Kidney (tissue), 14 donors: Measurements from ENCODE around the gene NBL1. TPM values are rescaled to one million over a fixed set of nuclear protein-coding genes. Genes with fewer than 3 reads are reported as not detected.

Experiments
- DNase-seq, 5 donors: peaks; one replicate each; pipeline ENCODE4 v3.0.0-alpha.2; 2013 to 2020
- FAIRE-seq: peaks from 2 replicates; lab custom pipeline; 2012; peaks lifted over from hg19 to GRCh38; lab: Jason Lieb, UNC
- H3K27ac ChIP-seq, 2 donors: one replicate each; pipeline ENCODE4 v1.7.0; 2013; ENCODE audit warnings: low read depth in 2 of 2, low read length in 2 of 2, inconsistent platforms in 1 of 2
- H3K27me3 ChIP-seq: one replicate; pipeline ENCODE4 v1.7.1; 2013; ENCODE audit warnings: low read length, inconsistent platforms; ENCODE audit not compliant: control insufficient read depth, insufficient read depth
- H3K36me3 ChIP-seq, 3 donors: one replicate each; pipeline versions ENCODE4 v1.7.0 to v1.7.1; 2013; ENCODE audit warnings: low read length in 3 of 3, control low read depth in 1 of 3, inconsistent platforms in 1 of 3; ENCODE audit not compliant: insufficient read depth in 3 of 3, control insufficient read depth in 2 of 3
- H3K4me1 ChIP-seq, 3 donors: one replicate each; pipeline versions ENCODE4 v1.7.0 to v1.7.1; 2013; ENCODE audit warnings: low read length in 3 of 3, inconsistent platforms in 1 of 3, low read depth in 1 of 3; ENCODE audit not compliant: control insufficient read depth in 2 of 3, insufficient read depth in 2 of 3
- H3K4me3 ChIP-seq, 3 donors: one replicate each; pipeline versions ENCODE4 v1.7.0 to v1.8.1; 2013; ENCODE audit warnings: low read length in 3 of 3, control low read depth in 1 of 3, inconsistent platforms in 1 of 3
- H3K9ac ChIP-seq, 3 donors: one replicate each; pipeline versions ENCODE4 v1.7.0 to v1.7.1; 2013; ENCODE audit warnings: low read length in 3 of 3, control low read depth in 1 of 3, inconsistent platforms in 1 of 3
- H3K9me3 ChIP-seq, 3 donors: one replicate each; pipeline versions ENCODE4 v1.7.0 to v1.7.1; 2013; ENCODE audit warnings: low read length in 3 of 3, control low read depth in 1 of 3, inconsistent platforms in 1 of 3; ENCODE audit not compliant: control insufficient read depth in 2 of 3, insufficient read depth in 1 of 3
- intact Hi-C: fragments of 100-400 bp; cut with DNase I; formaldehyde crosslinking; loops from one replicate; pipeline ENCODE4 v1.11.1; 2022
- polyA plus RNA-seq: library from polyadenylated mRNA; stranded (reverse); fragments of 350-450 nt; fragmentation: Illumina TruSeq; extraction: RNeasy Lipid Tissue Mini Kit (QIAGEN cat#74804); gene quantifications from one replicate; pipeline ENCODE4 v1.2.3, GENCODE V29; 2014; ENCODE audit warnings: low read depth, low replicate concordance; ENCODE audit not compliant: insufficient read depth
- total RNA-seq: library from RNA; stranded (reverse); fragmentation: NEBNext Ultra II Directional; extraction: Animal tissue kit (Norgen Biotek cat#: 25700); gene quantifications from one replicate; pipeline ENCODE4 v1.2.1, GENCODE V29; 2021
- TF ChIP-seq, protein P1 (sequence below): IDR thresholded peaks from 3 replicates; pipeline ENCODE4 v1.5.1; 2012; ENCODE audit warnings: mild to moderate bottlenecking, moderate library complexity, borderline replicate concordance; ENCODE audit not compliant: insufficient read depth; ENCODE audit errors: extremely low read depth
- donor health status: control.
- donor health status: control.
- donor health status: control.
- donor health status: control.
- donor health status: control.
- donor health status: DM: yes; HTN: yes; CAD: no.
- donor health status: Normal renal cell carcinoma (clear cell type).

NBL1 gene
- total and polyA plus RNA-seq, 2 donors from 2014 or later: 47.4 to 141 TPM

DNA sequence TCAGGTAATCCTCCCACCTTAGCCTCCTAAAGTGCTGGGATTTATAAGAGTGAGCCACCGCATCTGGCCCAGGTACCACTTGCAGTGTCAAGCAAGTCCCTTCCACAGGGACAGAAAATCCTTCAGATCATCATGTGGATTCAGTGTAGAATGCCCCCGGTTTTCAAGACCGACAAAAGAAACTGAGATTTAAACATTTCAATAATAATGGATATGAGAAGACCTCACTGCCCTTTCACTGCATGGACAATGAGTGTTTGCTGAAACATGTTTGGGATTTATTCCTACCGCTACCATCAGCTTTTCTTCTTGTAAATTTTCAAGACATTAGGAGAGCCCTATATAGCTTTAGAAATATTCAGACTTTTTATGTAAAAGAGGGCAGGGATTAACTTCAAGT is 62.0 kb downstream of the NBL1 start:
- FAIRE-seq: no peak

More for the DNA sequence above, 62.0 kb downstream of the NBL1 start:
- TF ChIP-seq, protein P1, sequence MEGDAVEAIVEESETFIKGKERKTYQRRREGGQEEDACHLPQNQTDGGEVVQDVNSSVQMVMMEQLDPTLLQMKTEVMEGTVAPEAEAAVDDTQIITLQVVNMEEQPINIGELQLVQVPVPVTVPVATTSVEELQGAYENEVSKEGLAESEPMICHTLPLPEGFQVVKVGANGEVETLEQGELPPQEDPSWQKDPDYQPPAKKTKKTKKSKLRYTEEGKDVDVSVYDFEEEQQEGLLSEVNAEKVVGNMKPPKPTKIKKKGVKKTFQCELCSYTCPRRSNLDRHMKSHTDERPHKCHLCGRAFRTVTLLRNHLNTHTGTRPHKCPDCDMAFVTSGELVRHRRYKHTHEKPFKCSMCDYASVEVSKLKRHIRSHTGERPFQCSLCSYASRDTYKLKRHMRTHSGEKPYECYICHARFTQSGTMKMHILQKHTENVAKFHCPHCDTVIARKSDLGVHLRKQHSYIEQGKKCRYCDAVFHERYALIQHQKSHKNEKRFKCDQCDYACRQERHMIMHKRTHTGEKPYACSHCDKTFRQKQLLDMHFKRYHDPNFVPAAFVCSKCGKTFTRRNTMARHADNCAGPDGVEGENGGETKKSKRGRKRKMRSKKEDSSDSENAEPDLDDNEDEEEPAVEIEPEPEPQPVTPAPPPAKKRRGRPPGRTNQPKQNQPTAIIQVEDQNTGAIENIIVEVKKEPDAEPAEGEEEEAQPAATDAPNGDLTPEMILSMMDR: no peak
- H3K27me3 ChIP-seq: no peaks in the 10 kb centered on the region
- no peak overlapping the region for H3K9ac ChIP-seq
- peaks cover 0 to 6% (median 6%) of the 10 kb centered on the region in 3 donors for H3K4me1 ChIP-seq
- no peaks in the 10 kb centered on the region for H3K36me3 ChIP-seq
- no peak overlapping the region for H3K4me3 ChIP-seq
- no peak for DNase-seq
- no peaks in the 10 kb centered on the region for H3K9me3 ChIP-seq
- no peak overlapping the region for H3K27ac ChIP-seq
- intact Hi-C loops: no loop called here

Other genes with a start within 250 kb of the NBL1 start
- 265 TPM for gene CAPZB, start 158.8 kb upstream of the NBL1 start, total RNA-seq
- gene CAPZB, start 158.8 kb upstream of the NBL1 start, polyA plus RNA-seq: 253 TPM
- gene HTR6, start 20.6 kb downstream of the NBL1 start, total RNA-seq: not detected
- gene HTR6, start 20.6 kb downstream of the NBL1 start, polyA plus RNA-seq: not detected
- gene TMCO4, start 155.6 kb downstream of the NBL1 start, total RNA-seq: 36.5 TPM
- gene TMCO4, start 155.6 kb downstream of the NBL1 start, polyA plus RNA-seq: 35.0 TPM
- gene RNF186, start 171.0 kb downstream of the NBL1 start, total RNA-seq: 2.7 TPM
- gene RNF186, start 171.0 kb downstream of the NBL1 start, polyA plus RNA-seq: 111 TPM
- 12.9 TPM for gene OTUD3, start 238.1 kb downstream of the NBL1 start, total RNA-seq
- 2.5 TPM for gene OTUD3, start 238.1 kb downstream of the NBL1 start, polyA plus RNA-seq